Right forelimb (tissue), 1 donor: ENCODE results near the gene BUD13.

ENCODE experiments used
- DNase-seq: peaks from one replicate; pipeline ENCODE4 v3.0.0-alpha.2; 2018

Gene BUD13

DNA sequence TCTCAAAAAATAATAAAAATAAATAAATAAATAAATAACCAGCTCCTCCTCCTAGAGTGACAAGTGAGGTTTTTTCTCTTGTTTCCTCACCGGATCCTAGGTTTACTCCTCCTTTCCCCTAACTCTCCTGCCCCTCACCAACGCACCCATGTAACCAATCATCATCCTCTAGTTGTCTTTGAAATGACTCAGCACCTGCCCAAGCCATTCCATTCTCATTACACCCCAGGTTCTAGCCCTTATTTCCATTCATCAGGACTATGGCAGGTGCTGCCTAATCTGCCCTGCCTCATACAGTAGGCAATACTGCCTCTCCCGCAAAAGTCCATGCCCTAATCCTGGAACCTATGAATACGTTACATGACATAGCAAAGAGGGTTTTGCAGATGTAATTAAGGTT, 60.4 kb downstream of the BUD13 start:
- no peak for DNase-seq

DNA sequence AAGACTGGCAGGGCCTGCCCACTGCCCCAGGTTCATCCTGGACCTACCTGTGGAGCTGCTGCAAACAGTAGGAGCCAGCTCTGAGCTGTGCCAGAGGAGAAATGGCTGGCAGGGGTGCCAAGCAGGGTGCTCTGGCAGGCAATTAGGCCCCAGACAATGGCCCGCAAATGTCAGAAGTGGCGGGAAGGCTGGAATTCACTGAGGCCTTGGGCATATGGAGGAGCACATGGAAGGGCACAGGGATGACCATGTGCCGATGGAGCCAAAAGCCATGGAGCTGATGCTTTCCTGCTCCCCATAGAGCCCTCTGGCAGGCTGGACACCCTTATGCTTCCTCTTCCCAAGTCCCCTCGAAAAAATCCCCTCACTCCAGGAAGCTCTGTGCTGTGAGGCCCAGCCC, 62.0 kb downstream of the BUD13 start:
- no peak for DNase-seq

DNA sequence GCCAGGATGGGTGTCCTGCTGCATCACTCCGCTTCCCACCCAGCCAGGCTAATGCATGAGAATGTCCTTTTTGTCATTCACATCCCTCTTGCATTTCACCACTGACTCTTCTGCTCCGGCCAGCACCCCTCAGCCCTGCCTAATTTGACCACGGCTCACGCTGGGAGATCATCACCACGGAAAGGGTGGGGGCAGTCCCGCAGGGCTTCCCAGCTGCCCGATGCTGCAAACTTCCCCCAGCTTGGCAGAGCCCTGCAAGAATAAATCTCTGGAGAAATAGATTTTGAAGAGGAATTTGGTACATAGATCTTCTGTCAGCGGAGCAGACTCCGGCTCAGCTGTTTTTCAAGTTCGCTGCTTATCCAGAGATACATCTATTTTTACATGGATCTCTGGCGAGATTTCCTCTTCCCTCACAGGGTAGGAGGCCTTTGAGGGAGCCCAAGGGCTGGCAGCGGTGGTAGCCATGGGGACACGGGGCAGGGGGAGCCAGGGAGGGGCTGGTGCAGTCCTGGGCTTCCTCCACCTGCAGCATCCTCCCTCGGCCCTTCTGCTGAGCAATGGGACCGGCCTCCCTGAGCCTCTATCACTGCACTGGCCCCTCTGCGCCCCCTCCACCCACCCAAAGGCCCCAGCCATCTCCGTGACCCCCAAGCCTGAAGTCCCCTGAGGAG, 62.6 kb downstream of the BUD13 start:
- no peak for DNase-seq

DNA sequence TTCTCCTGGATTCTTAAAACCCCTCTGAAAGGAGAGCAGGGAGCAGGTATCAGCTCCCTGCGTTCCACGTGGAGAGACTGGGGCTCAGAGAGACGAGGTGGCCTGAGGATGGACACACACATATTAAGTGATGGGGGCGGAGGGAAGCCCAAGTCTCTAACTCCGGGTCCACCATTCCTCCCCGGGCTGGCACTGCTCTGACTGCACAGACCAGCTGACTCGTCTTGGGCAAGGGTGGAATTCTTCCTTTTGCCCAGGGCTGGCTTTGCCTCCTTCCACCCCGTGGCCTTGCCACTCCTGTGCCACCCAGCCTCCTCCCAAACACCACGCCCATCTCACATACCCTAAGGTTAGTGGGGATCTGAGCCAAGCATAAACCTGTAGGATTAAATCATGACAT, 65.0 kb downstream of the BUD13 start:
- no peak for DNase-seq

DNA sequence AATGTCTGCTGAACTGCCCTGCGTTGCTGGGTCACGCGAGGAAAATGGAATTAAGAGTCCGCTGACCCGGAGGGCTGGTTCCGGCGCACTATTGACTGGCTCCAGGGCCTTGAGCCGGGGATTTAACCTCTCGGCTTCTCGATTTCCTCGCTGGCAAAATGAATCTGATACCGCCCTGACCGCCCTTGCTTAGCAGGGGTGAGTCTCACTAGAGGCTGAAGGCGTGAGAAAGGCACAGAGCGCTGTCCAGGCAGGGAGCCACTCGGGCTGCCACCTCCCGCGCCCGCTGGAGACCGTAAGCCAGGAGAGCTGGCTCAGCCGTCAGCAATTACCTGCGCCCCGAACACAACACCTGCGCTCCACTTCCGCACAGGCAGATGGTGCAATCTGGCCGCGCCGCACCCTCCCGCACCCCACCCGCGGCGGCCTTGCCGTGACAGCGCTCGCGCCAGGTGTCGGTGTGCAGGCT, 65.6 kb downstream of the BUD13 start:
- no peak for DNase-seq

DNA sequence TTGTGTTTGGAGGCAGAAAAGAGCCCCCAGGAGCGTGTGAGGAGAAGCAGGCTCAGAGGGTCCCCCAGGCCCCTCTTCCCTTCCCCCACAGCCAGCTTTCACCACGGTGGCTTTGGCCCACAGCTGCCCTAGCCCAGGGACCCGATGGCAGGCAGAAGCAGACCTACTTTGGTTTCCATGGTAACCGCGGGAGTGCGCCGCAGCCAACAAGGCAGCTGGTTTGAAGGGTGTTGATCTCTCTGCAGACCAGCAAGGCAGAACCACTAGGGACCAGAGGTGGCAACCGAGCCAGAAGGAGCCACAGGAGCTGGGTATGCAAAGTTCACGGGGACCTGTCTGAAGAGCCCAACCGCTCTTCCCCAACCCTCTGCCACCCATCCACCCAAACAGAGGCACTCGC, 69.4 kb downstream of the BUD13 start:
- peak; percentile 45 for DNase-seq

- peak; percentile 19 for DNase-seq
Measured at GRCh38 chr11:116702772-116703385, 69.9 kb downstream of the BUD13 start.

GRCh38 chr11:116701876-116702275, 70.9 kb downstream of the BUD13 start:
- DNase-seq = no peak

DNA sequence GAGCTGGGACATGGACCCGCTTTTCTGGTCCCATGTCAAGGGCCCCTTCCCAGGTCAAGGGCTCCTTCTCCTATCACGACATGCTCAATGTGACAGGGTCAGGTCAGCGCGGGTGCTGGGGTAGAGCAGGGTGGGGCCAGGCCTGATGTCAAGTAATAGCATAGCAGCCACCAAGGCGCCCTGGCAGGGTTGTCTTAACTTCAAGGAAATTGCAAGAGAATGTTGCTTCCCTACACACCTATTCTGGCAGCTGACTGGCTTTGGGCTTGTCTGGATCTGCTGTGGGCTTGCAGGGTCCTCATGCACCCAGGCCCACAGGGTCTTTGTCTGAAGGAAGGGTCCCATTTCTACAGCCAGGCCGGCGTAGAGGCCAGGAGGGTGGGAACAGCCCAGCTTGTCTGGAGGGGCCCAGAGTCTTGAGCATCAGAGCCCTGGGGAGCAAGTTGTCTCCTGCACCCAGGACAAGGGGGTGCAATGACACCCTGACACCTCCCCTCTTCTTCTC, 71.4 kb downstream of the BUD13 start:
- DNase-seq = peak; percentile 16

DNA sequence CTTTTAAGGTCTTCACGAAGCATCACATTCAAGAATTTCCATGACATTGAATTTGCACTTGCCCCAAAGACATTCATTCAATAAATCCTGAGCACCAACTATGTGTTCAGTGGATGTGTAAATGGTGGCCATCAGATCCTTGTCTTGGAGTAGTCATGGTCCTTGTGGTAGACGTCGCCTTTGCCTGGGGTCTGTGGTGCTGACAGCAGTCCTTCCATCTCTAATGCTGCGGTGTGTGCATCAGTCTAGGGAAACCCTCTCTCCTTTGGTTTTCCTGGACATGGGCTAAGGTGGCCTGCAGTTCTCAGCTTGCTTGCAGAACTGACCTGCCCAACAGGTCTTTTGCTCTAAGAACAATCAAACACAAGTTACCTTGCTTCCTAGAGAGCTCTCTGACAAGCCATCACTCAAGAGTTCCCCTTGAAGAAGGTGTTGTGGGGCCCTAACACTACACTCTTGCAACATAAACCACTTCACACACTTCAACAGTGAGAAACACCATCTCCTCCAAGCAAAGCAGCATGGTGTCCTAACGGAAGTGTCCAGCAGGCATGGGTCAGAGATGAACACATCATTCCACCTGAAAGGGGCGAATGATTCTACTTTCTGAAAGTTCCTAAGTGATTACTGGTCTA, 72.1 kb downstream of the BUD13 start:
- DNase-seq = peak; percentile 2
